HFF-Myc (cell line): ENCODE results near the gene ANKLE2.

ENCODE experiments used
- DNase-seq: peaks from one replicate; pipeline ENCODE4 v3.0.0-alpha.2; 2011; ENCODE audit warnings: low read depth; ENCODE audit errors: extremely low read depth
- H3K4me3 ChIP-seq: replicated peaks from 2 replicates; pipeline ENCODE4 v1.5.1; 2011; ENCODE audit warnings: low read depth, mild to moderate bottlenecking, control low read depth, low read length
- TF ChIP-seq, protein P1 (sequence below): IDR thresholded peaks from 2 replicates; pipeline ENCODE4 v1.5.1; 2012; ENCODE audit warnings: mild to moderate bottlenecking, low read depth, low read length, control low read depth; ENCODE audit errors: missing control alignments

The ANKLE2 gene

GRCh38 chr12:132675757-132676432, 85.7 kb downstream of the ANKLE2 start:
- TF ChIP-seq, protein P1, sequence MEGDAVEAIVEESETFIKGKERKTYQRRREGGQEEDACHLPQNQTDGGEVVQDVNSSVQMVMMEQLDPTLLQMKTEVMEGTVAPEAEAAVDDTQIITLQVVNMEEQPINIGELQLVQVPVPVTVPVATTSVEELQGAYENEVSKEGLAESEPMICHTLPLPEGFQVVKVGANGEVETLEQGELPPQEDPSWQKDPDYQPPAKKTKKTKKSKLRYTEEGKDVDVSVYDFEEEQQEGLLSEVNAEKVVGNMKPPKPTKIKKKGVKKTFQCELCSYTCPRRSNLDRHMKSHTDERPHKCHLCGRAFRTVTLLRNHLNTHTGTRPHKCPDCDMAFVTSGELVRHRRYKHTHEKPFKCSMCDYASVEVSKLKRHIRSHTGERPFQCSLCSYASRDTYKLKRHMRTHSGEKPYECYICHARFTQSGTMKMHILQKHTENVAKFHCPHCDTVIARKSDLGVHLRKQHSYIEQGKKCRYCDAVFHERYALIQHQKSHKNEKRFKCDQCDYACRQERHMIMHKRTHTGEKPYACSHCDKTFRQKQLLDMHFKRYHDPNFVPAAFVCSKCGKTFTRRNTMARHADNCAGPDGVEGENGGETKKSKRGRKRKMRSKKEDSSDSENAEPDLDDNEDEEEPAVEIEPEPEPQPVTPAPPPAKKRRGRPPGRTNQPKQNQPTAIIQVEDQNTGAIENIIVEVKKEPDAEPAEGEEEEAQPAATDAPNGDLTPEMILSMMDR, result no peak
- DNase-seq, result no peak
- H3K4me3 ChIP-seq, result no peak overlapping the region
